Nephron progenitor cell (in vitro differentiated cells): ENCODE data around the gene PEAK3.
A peak's percentile ranks its signal among the peaks of the same experiment; 100 is the strongest.

Source experiments
- DNase-seq: peaks from one replicate; pipeline ENCODE4 v3.0.0; 2021
- H3K27ac Mint-ChIP-seq: 2 replicates; pipeline ENCODE4 v1.8.0; 2021; ENCODE audit warnings: mild to moderate bottlenecking, moderate library complexity, mixed read lengths
- H3K27me3 Mint-ChIP-seq: 2 replicates; pipeline ENCODE4 v1.8.0; 2021; ENCODE audit warnings: mild to moderate bottlenecking, low read depth, mixed read lengths; ENCODE audit not compliant: poor library complexity
- H3K36me3 Mint-ChIP-seq: 2 replicates; pipeline ENCODE4 v1.8.0; 2021; ENCODE audit warnings: low read depth, mixed read lengths
- H3K4me1 Mint-ChIP-seq: 2 replicates; pipeline ENCODE4 v1.8.0; 2021; ENCODE audit warnings: mixed read lengths
- H3K4me3 Mint-ChIP-seq: 2 replicates; pipeline ENCODE4 v1.8.0; 2021; ENCODE audit warnings: mild to moderate bottlenecking, moderate library complexity, mixed read lengths
- H3K9me3 Mint-ChIP-seq: 2 replicates; pipeline ENCODE4 v1.8.0; 2021; ENCODE audit warnings: mild to moderate bottlenecking, moderate library complexity, mixed read lengths
- CTCF ChIP-seq: fragments of 200-600 bp; sonication (generic); IDR thresholded peaks from 2 replicates; pipeline ENCODE4 v1.5.0; 2021; ENCODE audit warnings: antibody characterized with exemption

Gene PEAK3

GRCh38 chr19:2306281-2306806 is 24.4 kb upstream of the PEAK3 start:
- H3K9me3 Mint-ChIP-seq: peaks cover 3% of the 10 kb centered on the region
- H3K27ac Mint-ChIP-seq: no peak overlapping the region
- peaks cover 66% of the 10 kb centered on the region for H3K27me3 Mint-ChIP-seq
- DNase-seq: no peak
- no peak overlapping the region for H3K4me3 Mint-ChIP-seq
- no peaks in the 10 kb centered on the region for H3K36me3 Mint-ChIP-seq
- no peak for TF ChIP-seq CTCF
- peaks cover 18% of the 10 kb centered on the region for H3K4me1 Mint-ChIP-seq

- DNase-seq: no peak
- Mint-ChIP-seq H3K4me3 (no peak overlapping the region), H3K27me3 (peaks cover 65% of the 10 kb centered on the region), H3K9me3 (peaks cover 3% of the 10 kb centered on the region), H3K27ac (no peak overlapping the region), H3K36me3 (no peaks in the 10 kb centered on the region), H3K4me1 (peaks cover 25% of the 10 kb centered on the region)
- TF ChIP-seq CTCF: no peak
Measured at GRCh38 chr19:2305452-2306280, 23.7 kb upstream of the PEAK3 start.

GRCh38 chr19:2303211-2303798 is 21.3 kb upstream of the PEAK3 start:
- DNase-seq: no peak
- Mint-ChIP-seq H3K4me1 (peaks cover 26% of the 10 kb centered on the region), H3K4me3 (no peak overlapping the region), H3K27ac (no peak overlapping the region), H3K9me3 (peaks cover 3% of the 10 kb centered on the region), H3K27me3 (peaks cover 49% of the 10 kb centered on the region), H3K36me3 (no peaks in the 10 kb centered on the region)
- no peak for TF ChIP-seq CTCF

- peak; percentile 76 for DNase-seq
- H3K4me3 Mint-ChIP-seq: peak overlapping the region; percentile 22
- H3K4me1 Mint-ChIP-seq: peaks cover 26% of the 10 kb centered on the region
- TF ChIP-seq CTCF: no peak
- H3K27me3 Mint-ChIP-seq: peaks cover 46% of the 10 kb centered on the region
- H3K27ac Mint-ChIP-seq: no peak overlapping the region
- H3K9me3 Mint-ChIP-seq: peaks cover 3% of the 10 kb centered on the region
- H3K36me3 Mint-ChIP-seq: no peaks in the 10 kb centered on the region
Measured at GRCh38 chr19:2302319-2303210, 20.6 kb upstream of the PEAK3 start.

GRCh38 chr19:2300533-2300932 is 18.6 kb upstream of the PEAK3 start:
- DNase-seq: no peak
- Mint-ChIP-seq H3K9me3 (peaks cover 3% of the 10 kb centered on the region), H3K27ac (no peak overlapping the region), H3K4me3 (no peak overlapping the region), H3K36me3 (no peaks in the 10 kb centered on the region), H3K27me3 (peaks cover 33% of the 10 kb centered on the region), H3K4me1 (peaks cover 25% of the 10 kb centered on the region)
- TF ChIP-seq CTCF: no peak
